OCI-LY3 (cell line): ENCODE measurements around the gene SORL1.

Source experiments
- H2AFZ ChIP-seq: fragments of 200-600, 300-600 bp; shearing (Covaris generic); 2 replicates; pipeline ENCODE4 v1.6.0; 2014; ENCODE audit warnings: antibody characterized with exemption, low read depth, low read length
- H3K27ac ChIP-seq: fragments of 200-600, 300-600 bp; sonication (generic); 2 replicates; pipeline ENCODE4 v1.5.1; 2014; ENCODE audit warnings: mild to moderate bottlenecking, low read length, moderate library complexity, mixed read lengths
- H3K27me3 ChIP-seq: fragments of 200-600, 300-600 bp; sonication (generic); 2 replicates; pipeline ENCODE4 v1.6.1; 2014; ENCODE audit warnings: low read depth, low read length, mixed read lengths
- H3K36me3 ChIP-seq: fragments of 200-600, 300-600 bp; sonication (generic); replicated peaks from 2 replicates; pipeline ENCODE3; 2014; ENCODE audit warnings: low read depth, low read length, mixed read lengths
- H3K4me1 ChIP-seq: fragments of 300-600, 200-600 bp; sonication (generic); 2 replicates; pipeline ENCODE4 v1.6.1; 2014; ENCODE audit warnings: low read length, mixed read lengths
- H3K4me2 ChIP-seq: fragments of 200-600, 300-600 bp; sonication (generic); 2 replicates; pipeline ENCODE4 v1.6.1; 2014; ENCODE audit warnings: low read length, mixed read lengths
- H3K4me3 ChIP-seq: fragments of 300-600, 200-600 bp; sonication (generic); 2 replicates; pipeline ENCODE4 v1.5.1; 2014; ENCODE audit warnings: antibody characterized with exemption, mild to moderate bottlenecking, low read length, moderate library complexity
- H3K79me2 ChIP-seq: fragments of 300-600, 200-600 bp; shearing (Covaris generic); 2 replicates; pipeline ENCODE4 v1.6.1; 2014; ENCODE audit warnings: mild to moderate bottlenecking, low read length, mixed read lengths
- H3K9ac ChIP-seq: fragments of 300-600, 200-600 bp; shearing (Covaris generic); 2 replicates; pipeline ENCODE4 v1.6.0; 2014; ENCODE audit warnings: mild to moderate bottlenecking, low read length, moderate library complexity
- H3K9me3 ChIP-seq: fragments of 200-600, 300-600 bp; shearing (Covaris generic); 2 replicates; pipeline ENCODE4 v1.6.1; 2014; ENCODE audit warnings: low read length, mixed read lengths; ENCODE audit not compliant: insufficient read depth
- H4K20me1 ChIP-seq: fragments of 200-600, 300-600 bp; sonication (generic); 2 replicates; pipeline ENCODE4 v1.6.1; 2016; ENCODE audit warnings: low read length, mixed read lengths; ENCODE audit not compliant: insufficient read depth
- EZH2phosphoT487 ChIP-seq: fragments of 200-600 bp; shearing (Covaris generic); IDR thresholded peaks from 2 replicates; pipeline ENCODE4 v1.6.1; 2018; ENCODE audit warnings: antibody characterized with exemption, mixed run types, low read depth
- TF ChIP-seq, protein P1 (sequence below): fragments of 200-600, 300-600 bp; sonication (generic); IDR thresholded peaks from 2 replicates; pipeline ENCODE4 v1.5.1; 2014; ENCODE audit warnings: antibody characterized with exemption, low read length, low read depth

SORL1 gene

DNA sequence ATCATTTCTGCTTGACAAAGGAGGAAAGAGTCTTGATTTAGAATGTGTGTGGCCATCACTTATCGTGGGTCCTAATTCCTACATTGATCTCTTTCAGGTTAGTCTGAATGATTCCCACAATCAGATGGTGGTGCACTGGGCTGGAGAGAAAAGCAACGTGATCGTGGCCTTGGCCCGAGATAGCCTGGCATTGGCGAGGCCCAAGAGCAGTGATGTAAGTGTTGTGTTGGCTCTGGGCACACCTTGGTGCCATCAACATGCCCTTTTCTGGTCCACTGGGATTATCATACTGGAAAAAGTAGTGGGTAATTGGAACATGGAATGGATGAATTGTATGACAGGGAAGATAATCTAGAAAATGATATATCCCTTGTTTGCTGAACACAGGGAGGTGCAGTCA, 17.8 kb downstream of the SORL1 start:
- Histone ChIP-seq H3K79me2 (peaks cover 96% of the 10 kb centered on the region), H3K4me2 (no peak overlapping the region), H2AFZ (no peak overlapping the region), H3K27me3 (no peaks in the 10 kb centered on the region), H3K36me3 (peaks cover 65% of the 10 kb centered on the region), H4K20me1 (peaks cover 96% of the 10 kb centered on the region), H3K27ac (no peak overlapping the region), H3K9ac (no peak overlapping the region), H3K4me3 (no peak overlapping the region), H3K9me3 (no peaks in the 10 kb centered on the region), H3K4me1 (peaks cover 34% of the 10 kb centered on the region)
- no peak for TF ChIP-seq EZH2phosphoT487
- TF ChIP-seq, protein P1, sequence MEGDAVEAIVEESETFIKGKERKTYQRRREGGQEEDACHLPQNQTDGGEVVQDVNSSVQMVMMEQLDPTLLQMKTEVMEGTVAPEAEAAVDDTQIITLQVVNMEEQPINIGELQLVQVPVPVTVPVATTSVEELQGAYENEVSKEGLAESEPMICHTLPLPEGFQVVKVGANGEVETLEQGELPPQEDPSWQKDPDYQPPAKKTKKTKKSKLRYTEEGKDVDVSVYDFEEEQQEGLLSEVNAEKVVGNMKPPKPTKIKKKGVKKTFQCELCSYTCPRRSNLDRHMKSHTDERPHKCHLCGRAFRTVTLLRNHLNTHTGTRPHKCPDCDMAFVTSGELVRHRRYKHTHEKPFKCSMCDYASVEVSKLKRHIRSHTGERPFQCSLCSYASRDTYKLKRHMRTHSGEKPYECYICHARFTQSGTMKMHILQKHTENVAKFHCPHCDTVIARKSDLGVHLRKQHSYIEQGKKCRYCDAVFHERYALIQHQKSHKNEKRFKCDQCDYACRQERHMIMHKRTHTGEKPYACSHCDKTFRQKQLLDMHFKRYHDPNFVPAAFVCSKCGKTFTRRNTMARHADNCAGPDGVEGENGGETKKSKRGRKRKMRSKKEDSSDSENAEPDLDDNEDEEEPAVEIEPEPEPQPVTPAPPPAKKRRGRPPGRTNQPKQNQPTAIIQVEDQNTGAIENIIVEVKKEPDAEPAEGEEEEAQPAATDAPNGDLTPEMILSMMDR: no peak

DNA sequence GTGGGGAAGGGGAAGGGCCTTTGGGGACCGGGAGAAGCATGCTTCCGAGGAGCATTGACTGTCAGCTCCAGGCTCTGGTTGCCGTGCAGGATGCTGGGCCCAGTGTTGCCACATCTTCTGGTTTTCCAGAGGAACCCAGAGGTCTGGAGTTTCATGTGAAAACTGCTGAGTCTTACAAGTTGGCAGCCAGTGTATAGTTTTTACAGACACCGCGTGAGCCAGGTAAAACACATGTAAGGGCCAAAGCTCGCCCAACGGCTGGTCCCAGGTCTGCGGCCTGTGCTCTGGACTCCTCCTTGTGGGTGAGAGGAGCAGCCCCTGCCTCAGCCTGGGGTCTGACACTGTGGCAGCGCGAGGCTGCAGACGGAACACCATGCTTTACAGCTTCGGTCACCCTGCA, 19.1 kb downstream of the SORL1 start:
- H3K27me3 ChIP-seq: no peaks in the 10 kb centered on the region
- no peak overlapping the region for H3K4me3 ChIP-seq
- peaks cover 21% of the 10 kb centered on the region for H3K4me1 ChIP-seq
- H2AFZ ChIP-seq: no peak overlapping the region
- H4K20me1 ChIP-seq: peaks cover 98% of the 10 kb centered on the region
- no peak overlapping the region for H3K4me2 ChIP-seq
- peaks cover 72% of the 10 kb centered on the region for H3K36me3 ChIP-seq
- no peak overlapping the region for H3K9ac ChIP-seq
- no peak overlapping the region for H3K27ac ChIP-seq
- TF ChIP-seq, protein P1: no peak
- TF ChIP-seq EZH2phosphoT487: no peak
- no peaks in the 10 kb centered on the region for H3K9me3 ChIP-seq
- peaks cover 94% of the 10 kb centered on the region for H3K79me2 ChIP-seq

DNA sequence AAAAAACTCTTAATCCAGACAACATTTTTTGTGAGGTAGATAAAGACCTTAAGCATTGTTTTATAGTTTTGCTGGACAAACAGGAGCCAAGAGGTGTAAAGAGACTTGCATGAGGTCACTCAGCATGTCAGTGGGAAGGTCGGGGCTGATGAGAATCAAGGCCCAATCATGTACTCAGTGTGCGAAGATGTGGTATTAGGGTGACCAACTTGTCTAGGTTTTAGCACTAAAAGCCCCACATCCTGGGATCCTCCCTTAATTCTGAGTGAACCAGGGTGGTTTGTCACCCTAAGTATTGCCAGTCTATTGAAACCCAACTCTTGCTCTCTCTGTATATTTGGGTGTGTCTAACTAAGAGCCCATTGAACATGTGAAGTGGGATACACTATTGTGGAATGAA, 20.2 kb downstream of the SORL1 start:
- Histone ChIP-seq H3K9ac (no peak overlapping the region), H3K36me3 (peaks cover 74% of the 10 kb centered on the region), H3K79me2 (peaks cover 89% of the 10 kb centered on the region)

DNA sequence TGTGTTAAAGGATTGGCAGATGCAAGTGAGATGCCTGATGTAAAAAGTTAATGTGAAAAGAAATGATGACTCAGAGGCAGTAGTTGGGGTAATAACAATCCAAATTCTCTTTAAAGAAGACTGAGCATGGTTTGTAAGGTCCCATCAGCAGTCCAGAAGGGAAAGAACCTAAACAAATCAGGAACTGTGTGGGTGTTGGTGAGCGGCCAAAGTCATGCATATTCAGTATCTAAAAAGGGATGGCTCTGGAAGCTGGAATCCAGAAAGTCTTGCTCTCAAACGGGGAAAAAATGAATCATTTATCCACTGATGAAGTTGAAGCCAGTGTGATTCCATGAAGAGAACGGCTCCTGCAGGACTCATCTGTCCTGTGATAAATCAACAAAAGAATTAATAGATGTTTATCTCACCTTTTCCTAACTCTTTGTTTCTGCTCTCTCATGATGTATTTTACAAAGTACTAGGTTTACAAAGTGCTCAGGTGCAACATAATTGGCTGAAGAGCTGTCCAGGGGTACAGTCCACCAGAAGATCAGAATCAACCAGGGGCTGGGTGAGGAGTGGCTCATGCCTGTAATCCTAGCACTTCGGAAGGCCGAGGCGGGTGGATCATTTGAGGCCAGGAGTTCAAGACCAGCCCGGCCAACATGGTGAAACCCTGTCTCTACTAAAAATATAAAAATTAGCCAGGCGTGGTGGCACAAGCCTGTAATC, 21.1 kb downstream of the SORL1 start:
- Histone ChIP-seq H3K9ac (no peak overlapping the region), H2AFZ (no peak overlapping the region), H3K9me3 (no peaks in the 10 kb centered on the region), H3K27me3 (no peaks in the 10 kb centered on the region), H3K79me2 (peaks cover 86% of the 10 kb centered on the region), H3K4me1 (peaks cover under 1% of the 10 kb centered on the region; the same call in 1 of the 2 replicates), H3K36me3 (peaks cover 73% of the 10 kb centered on the region), H3K4me3 (no peak overlapping the region), H3K27ac (no peak overlapping the region), H3K4me2 (no peak overlapping the region), H4K20me1 (peaks cover 90% of the 10 kb centered on the region)
- TF ChIP-seq EZH2phosphoT487: no peak

More for the DNA sequence above, 20.2 kb downstream of the SORL1 start:
- Histone ChIP-seq H3K4me2 (no peak overlapping the region), H4K20me1 (peaks cover 93% of the 10 kb centered on the region), H3K9me3 (no peaks in the 10 kb centered on the region), H3K4me3 (no peak overlapping the region), H3K27ac (no peak overlapping the region), H2AFZ (no peak overlapping the region), H3K4me1 (peaks cover 10% of the 10 kb centered on the region), H3K27me3 (no peaks in the 10 kb centered on the region)
- TF ChIP-seq EZH2phosphoT487: no peak
- TF ChIP-seq, protein P1: no peak
